Upper lobe of left lung (tissue), 6 donors: ENCODE measurements around the gene CDR2. TPM values are rescaled to one million over a fixed set of nuclear protein-coding genes. Genes with fewer than 3 reads are reported as not detected.

ENCODE experiments used
- ATAC-seq, 2 donors: fragments of 200-7000 bp; cut with Tn5 transposase; one replicate each; pipeline ENCODE4 v1.9.1; 2022; ENCODE audit warnings: mild to moderate bottlenecking in 2 of 2, moderate library complexity in 2 of 2; ENCODE audit not compliant: low FRiP score in 2 of 2
- DNase-seq, 2 donors: peaks; one replicate each; pipeline ENCODE4 v3.0.0-alpha.2; 2019 to 2020
- H3K27ac ChIP-seq, 4 donors: fragments of 200-600 bp; sonication (generic); one replicate each; pipeline ENCODE4 v1.5.1; 2016 to 2019
- H3K27me3 ChIP-seq, 4 donors: fragments of 200-600 bp; sonication (generic); one replicate each; pipeline ENCODE4 v1.5.1; 2017 to 2019
- H3K36me3 ChIP-seq, 4 donors: fragments of 200-600 bp; sonication (generic); one replicate each; pipeline ENCODE4 v1.5.1; 2016 to 2019
- H3K4me1 ChIP-seq, 4 donors: fragments of 200-600 bp; sonication (generic); one replicate each; pipeline ENCODE4 v1.5.1; 2018 to 2019
- H3K4me3 ChIP-seq, 4 donors: fragments of 200-600 bp; sonication (generic); one replicate each; pipeline ENCODE4 v1.5.1; 2017 to 2019; ENCODE audit warnings: mild to moderate bottlenecking in 2 of 4, moderate library complexity in 1 of 4
- H3K9me3 ChIP-seq, 4 donors: fragments of 200-600 bp; sonication (generic); one replicate each; pipeline ENCODE4 v1.5.1; 2018 to 2019
- EP300 ChIP-seq, 4 donors: sonication (generic); formaldehyde crosslinking; IDR thresholded peaks; one replicate each; pipeline ENCODE4 v1.5.1; 2017; ENCODE audit warnings: antibody characterized with exemption in 4 of 4, control low read depth in 2 of 4
- POLR2A ChIP-seq, 4 donors: fragments of 450-650 bp; IDR thresholded peaks; one replicate each; pipeline ENCODE4 v1.5.1; 2016 to 2017; ENCODE audit warnings: antibody characterized with exemption in 4 of 4, mild to moderate bottlenecking in 2 of 4
- POLR2AphosphoS5 ChIP-seq, 2 donors: sonication (generic); formaldehyde crosslinking; IDR thresholded peaks; one replicate each; pipeline ENCODE4 v1.5.1; 2017; ENCODE audit warnings: antibody characterized with exemption in 2 of 2
- WGBS, 2 donors: methylation state at CpG; one replicate each; pipeline ENCODE4 v1.1.5; 2017 to 2018; 5-methylcytosine and 5-hydroxymethylcytosine counted together
- total RNA-seq, 6 donors: library from RNA; depleted of rRNA in 4 of 6; stranded (reverse); fragments of >200 nt in 4 of 6; gene quantifications; one replicate each; pipeline versions ENCODE4 v1.1.0 to v1.2.1, GENCODE V29; 2016 to 2021
- TF ChIP-seq, protein P1 (sequence below), 6 experiments: fragments of 450-650 bp in 4 of 6; fragments of 200-600 bp in 2 of 6; sonication (generic) in 2 of 6; IDR thresholded peaks; one replicate each; pipeline ENCODE4 v1.5.1; 2016 to 2019; ENCODE audit warnings: antibody characterized with exemption in 6 of 6
- donor health status: DM: no; HTN: no; CAD: no; lungs with moderate emphysema.
- donor health status: DM: no; HTN: yes; CAD: no; lungs with severe emphysema.

CDR2 gene
- total RNA-seq, 6 donors from 2014 or later: 16.3 to 27.5 (median 19.4) TPM

DNA sequence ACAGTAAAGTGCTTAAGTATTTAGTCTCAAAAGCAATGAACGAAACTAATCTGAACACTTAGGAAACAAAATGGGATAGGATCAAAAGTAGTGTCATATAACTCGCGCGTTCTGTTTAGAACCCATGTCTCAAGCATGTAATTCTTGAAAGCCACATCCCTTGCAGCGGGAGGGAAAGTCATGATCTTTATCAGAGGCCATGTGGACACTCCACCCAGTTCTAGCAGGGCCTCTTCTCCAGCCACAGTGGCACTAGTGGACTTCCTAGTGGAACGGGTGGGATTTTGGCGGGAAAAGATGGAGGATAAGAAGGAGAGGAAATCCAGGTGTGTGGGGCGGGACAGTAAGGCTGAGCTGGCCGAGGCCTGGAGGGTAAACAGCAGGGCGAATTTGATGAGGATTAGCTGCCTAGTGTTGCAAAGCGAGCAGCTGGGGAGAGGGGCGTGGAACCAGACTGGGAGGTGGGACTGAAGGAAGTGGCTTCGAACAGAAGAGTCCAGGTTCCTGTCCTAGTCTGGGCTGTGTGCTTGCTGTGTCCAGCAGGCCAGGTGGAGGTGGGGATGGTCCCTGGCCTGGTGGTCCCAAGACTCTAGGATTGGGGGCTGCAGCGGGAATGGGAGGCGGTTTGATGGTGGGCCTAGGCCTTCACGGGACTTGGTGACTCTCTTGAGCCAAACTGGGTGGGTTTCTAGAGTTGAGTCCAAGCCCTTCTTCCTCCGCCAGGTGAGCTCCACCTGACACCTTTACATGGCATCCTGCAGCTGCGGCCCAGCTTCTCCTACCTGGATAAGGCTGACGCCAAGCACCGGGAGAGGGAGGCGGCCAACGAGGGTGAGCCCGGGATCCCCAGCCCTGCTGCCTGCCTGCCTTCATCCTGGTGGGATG is 61.3 kb downstream of the CDR2 start:
- Histone ChIP-seq H3K27me3 (no peaks in the 10 kb centered on the region), H3K9me3 (no peaks in the 10 kb centered on the region), H3K27ac (no peak overlapping the region), H3K4me1 (no peaks in the 10 kb centered on the region), H3K4me3 (no peak overlapping the region), H3K36me3 (peaks cover 24 to 100% (median 81%) of the 10 kb centered on the region in 4 donors)
- ATAC-seq: no peak
- 90 to 92% methylated on average over 13 to 22 of the region's 23 CpGs for WGBS, 2 donors
- no peak for DNase-seq
- TF ChIP-seq EP300 (IDR thresholded peaks at IDR 0.05): no peak
- TF ChIP-seq, protein P1, sequence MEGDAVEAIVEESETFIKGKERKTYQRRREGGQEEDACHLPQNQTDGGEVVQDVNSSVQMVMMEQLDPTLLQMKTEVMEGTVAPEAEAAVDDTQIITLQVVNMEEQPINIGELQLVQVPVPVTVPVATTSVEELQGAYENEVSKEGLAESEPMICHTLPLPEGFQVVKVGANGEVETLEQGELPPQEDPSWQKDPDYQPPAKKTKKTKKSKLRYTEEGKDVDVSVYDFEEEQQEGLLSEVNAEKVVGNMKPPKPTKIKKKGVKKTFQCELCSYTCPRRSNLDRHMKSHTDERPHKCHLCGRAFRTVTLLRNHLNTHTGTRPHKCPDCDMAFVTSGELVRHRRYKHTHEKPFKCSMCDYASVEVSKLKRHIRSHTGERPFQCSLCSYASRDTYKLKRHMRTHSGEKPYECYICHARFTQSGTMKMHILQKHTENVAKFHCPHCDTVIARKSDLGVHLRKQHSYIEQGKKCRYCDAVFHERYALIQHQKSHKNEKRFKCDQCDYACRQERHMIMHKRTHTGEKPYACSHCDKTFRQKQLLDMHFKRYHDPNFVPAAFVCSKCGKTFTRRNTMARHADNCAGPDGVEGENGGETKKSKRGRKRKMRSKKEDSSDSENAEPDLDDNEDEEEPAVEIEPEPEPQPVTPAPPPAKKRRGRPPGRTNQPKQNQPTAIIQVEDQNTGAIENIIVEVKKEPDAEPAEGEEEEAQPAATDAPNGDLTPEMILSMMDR (IDR thresholded peaks at IDR 0.05): no peak
- TF ChIP-seq POLR2A (IDR thresholded peaks at IDR 0.05): no peak
- TF ChIP-seq POLR2AphosphoS5 (IDR thresholded peaks at IDR 0.05): no peak

DNA sequence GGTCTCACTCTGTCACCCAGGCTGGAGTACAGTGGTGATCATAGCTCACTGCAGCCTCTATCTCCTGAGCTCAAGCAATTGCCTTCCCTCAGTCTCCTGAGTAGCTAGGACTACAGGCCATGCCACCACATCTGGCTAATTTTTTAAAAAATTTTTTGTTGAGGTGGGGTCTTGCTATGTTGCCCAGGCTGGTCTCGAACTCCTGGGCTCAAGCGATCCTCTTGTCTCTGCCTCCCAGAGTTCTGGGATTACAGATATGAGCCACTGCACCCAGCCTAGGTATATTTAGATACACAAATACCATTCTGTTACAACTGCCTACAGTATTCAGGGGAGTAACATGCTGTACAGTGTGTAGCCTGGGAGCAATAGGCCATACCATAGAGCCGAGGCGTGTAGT is 62.9 kb downstream of the CDR2 start:
- Histone ChIP-seq H3K4me1 (no peaks in the 10 kb centered on the region), H3K36me3 (peaks cover 19 to 100% (median 79%) of the 10 kb centered on the region in 4 donors), H3K27me3 (no peaks in the 10 kb centered on the region), H3K9me3 (no peaks in the 10 kb centered on the region), H3K27ac (no peak overlapping the region), H3K4me3 (no peak overlapping the region)
- 88 to 90% methylated on average over 4 of the region's 4 CpGs for WGBS, 2 donors
- no peak for DNase-seq
- no peak for ATAC-seq
- TF ChIP-seq EP300 (IDR thresholded peaks at IDR 0.05) (no peak), POLR2AphosphoS5 (IDR thresholded peaks at IDR 0.05) (no peak), POLR2A (IDR thresholded peaks at IDR 0.05) (no peak)
- TF ChIP-seq, protein P1 (IDR thresholded peaks at IDR 0.05): no peak

DNA sequence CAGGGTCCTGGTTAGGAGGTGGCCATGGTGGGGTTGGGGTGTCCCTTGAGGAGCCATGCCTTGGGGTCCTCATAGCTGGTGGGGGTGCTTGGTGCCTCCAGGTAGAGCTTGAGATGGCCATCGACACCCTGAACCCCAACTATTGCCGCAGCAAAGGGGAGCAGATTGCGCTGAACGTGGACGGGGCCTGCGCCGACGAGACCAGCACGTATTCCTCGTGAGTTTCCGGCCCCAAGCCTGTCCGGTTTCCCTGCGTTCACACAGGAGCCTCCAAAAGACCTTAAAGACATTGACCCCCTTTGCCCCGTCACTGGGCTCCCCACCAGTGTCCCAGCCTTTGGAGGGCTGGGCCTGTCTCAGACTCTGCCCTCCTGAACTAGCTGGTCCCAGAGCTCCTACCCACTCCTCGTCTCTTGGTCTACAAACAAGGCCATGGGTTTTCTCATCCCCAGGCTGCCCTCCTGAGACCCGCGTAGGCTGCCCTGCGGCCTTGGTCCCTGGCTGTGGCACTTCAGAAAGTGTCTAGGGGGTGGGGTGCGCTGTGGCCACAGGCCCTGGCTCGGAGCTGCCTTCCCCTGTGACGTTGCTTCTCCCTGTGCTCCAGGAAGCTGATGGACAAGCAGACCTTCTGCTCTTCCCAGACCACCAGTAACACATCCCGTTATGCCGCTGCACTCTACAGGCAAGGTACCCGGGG is 65.4 kb downstream of the CDR2 start:
- Histone ChIP-seq H3K36me3 (peaks cover 16 to 100% (median 72%) of the 10 kb centered on the region in 4 donors), H3K9me3 (no peaks in the 10 kb centered on the region), H3K27ac (no peak overlapping the region), H3K4me3 (no peak overlapping the region), H3K27me3 (no peaks in the 10 kb centered on the region), H3K4me1 (no peaks in the 10 kb centered on the region)
- ATAC-seq (no peak), DNase-seq (no peak)
- no peak for TF ChIP-seq POLR2AphosphoS5 (IDR thresholded peaks at IDR 0.05)
- TF ChIP-seq EP300 (IDR thresholded peaks at IDR 0.05): no peak
- no peak for TF ChIP-seq POLR2A (IDR thresholded peaks at IDR 0.05)
- TF ChIP-seq, protein P1 (IDR thresholded peaks at IDR 0.05): no peak
- WGBS, 2 donors: 95 to 97% methylated on average over 19 to 24 of the region's 24 CpGs

DNA sequence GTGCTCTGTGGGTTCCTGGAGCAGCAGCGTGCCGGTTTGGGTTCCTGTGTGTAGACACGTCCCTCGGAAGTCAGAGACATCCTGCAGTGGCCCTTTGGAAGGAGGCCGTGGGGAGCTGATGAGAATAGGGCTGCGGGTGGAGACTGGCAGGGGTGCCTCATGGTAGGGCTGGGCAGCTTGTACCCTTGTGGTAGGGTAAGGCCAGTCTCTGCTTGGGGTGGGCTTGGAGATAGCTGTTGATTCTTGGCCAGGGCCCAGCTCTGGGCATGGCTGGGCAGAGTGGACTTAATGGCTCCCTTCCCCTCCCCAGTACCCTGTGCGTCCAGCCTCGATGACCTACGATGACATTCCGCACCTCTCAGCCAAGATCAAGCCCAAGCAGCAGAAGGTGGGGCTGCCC is 66.6 kb downstream of the CDR2 start:
- H3K9me3 ChIP-seq: no peaks in the 10 kb centered on the region
- no peak overlapping the region for H3K4me3 ChIP-seq
- H3K27ac ChIP-seq: no peak overlapping the region
- 90 to 93% methylated on average over 7 to 10 of the region's 10 CpGs for WGBS, 2 donors
- TF ChIP-seq, protein P1 (IDR thresholded peaks at IDR 0.05): no peak
- TF ChIP-seq POLR2AphosphoS5 (IDR thresholded peaks at IDR 0.05): no peak
- no peak for TF ChIP-seq EP300 (IDR thresholded peaks at IDR 0.05)
- TF ChIP-seq POLR2A (IDR thresholded peaks at IDR 0.05): no peak
- ATAC-seq: no peak
- H3K27me3 ChIP-seq: no peaks in the 10 kb centered on the region
- H3K36me3 ChIP-seq: peaks cover 12 to 97% (median 67%) of the 10 kb centered on the region in 4 donors
- DNase-seq: no peak
- H3K4me1 ChIP-seq: no peaks in the 10 kb centered on the region
